ENCODE results near the gene ELP1.
"Not testable (repeated sequence)": the region's sequence is repeated elsewhere in the genome, so short reads cannot be mapped to it uniquely, and the experiment has no call there.

Gene ELP1

DNA sequence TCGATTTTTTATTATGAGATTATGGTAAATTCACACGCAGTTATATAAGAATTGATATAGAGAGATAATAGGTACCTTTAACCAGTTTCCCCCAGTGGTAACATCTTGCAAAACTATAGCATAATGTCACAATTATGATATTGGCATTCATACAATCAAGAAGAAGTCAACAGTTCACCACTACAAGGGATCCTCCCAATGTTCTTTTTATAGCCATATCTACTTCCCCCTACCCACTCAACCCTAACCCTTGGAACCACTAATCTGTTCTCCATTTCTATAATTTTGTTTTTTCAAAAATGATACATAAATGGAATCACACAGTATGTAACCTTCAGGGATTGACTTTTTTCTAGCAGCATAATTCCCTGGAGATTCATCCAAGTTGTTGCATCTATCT lies 88.0 kb downstream of the ELP1 start:
- Histone ChIP-seq H3K4me3 (ENCODE audit: low read length) (no peak overlapping the region), H3K9ac (ENCODE audit: low read depth, low read length) (no peak overlapping the region), H3K4me1 (ENCODE audit: control insufficient read depth, insufficient read depth, low read length) (no peaks in the 10 kb centered on the region), H3K36me3 (ENCODE audit: insufficient read depth, low read length) (no peaks in the 10 kb centered on the region), H3K27me3 (ENCODE audit: control insufficient read depth, insufficient read depth, low read length) (peaks cover 8% of the 10 kb centered on the region), H3K4me2 (ENCODE audit: low read length) (no peak overlapping the region), H3K9me3 (replicated peaks; ENCODE audit: low read length) (no peaks in the 10 kb centered on the region)

DNA sequence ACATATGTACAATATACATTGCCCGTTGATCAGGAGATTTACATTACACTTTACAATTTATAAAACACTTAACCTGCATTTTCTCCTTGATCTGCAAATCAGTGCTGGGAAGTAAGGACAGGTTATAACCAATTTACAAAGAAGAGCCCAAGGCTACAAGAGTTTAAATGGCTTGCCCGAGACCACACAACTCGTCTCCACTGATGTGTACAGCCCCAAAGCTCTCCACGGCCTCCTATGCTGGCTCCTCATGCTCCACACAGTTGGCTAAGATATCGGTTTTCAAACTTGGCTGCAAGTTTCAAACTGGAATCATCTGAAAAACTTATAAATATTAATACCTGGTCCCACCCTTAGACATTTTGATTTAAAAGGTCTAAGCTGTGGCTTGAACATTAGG lies 88.4 kb downstream of the ELP1 start:
- no peak overlapping the region for H3K4me3 ChIP-seq (ENCODE audit: low read length)
- peaks cover 5% of the 10 kb centered on the region for H3K27me3 ChIP-seq (ENCODE audit: control insufficient read depth, insufficient read depth, low read length)
- no peaks in the 10 kb centered on the region for H3K9me3 ChIP-seq (replicated peaks; ENCODE audit: low read length)
- no peaks in the 10 kb centered on the region for H3K36me3 ChIP-seq (ENCODE audit: insufficient read depth, low read length)
- H3K4me1 ChIP-seq (ENCODE audit: control insufficient read depth, insufficient read depth, low read length): no peaks in the 10 kb centered on the region
- no peak overlapping the region for H3K9ac ChIP-seq (ENCODE audit: low read depth, low read length)
- H3K4me2 ChIP-seq (ENCODE audit: low read length): no peak overlapping the region

DNA sequence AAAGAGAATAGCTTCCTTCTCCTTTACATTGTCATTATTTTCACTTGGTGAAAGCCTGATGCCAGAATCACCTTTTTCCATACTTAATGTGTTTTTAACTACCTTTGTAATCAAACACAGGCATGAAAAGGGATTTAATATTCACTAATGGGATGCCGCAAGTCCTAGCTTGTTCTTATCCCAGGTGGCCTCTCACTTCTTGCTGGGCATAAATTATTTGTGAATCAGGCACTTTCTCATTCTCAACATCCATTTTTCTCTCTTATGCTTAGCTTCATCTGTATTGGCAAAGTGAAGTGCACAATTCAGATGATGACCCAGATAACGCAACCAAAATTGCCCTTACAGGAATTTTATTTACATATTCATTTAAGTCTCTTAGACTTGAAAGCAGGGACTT lies 89.1 kb downstream of the ELP1 start:
- Histone ChIP-seq H3K4me3 (ENCODE audit: low read length) (no peak overlapping the region), H3K9me3 (replicated peaks; ENCODE audit: low read length) (no peaks in the 10 kb centered on the region), H3K4me1 (ENCODE audit: control insufficient read depth, insufficient read depth, low read length) (no peaks in the 10 kb centered on the region), H3K9ac (ENCODE audit: low read depth, low read length) (no peak overlapping the region), H3K4me2 (ENCODE audit: low read length) (no peak overlapping the region), H3K36me3 (ENCODE audit: insufficient read depth, low read length) (no peaks in the 10 kb centered on the region), H3K27me3 (ENCODE audit: control insufficient read depth, insufficient read depth, low read length) (peaks cover 5% of the 10 kb centered on the region)

DNA sequence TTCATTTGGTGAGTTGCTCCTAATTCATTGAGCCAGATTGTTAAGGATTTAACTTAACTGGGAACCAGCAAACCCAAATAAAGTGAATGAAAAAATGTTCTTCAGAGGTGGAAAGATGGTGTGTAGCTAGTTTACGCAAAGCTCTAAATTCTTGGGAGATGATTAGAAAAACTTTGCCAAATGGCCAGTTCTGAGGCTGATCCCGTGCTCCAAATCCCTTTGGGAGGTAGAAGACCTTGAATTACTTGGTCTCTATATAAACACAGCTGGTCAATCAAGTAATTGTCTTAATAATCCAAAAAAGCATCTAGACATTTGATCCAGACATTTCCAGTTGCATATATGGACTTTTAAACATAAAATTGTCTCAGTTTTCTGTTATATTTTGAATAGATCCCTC lies 89.5 kb downstream of the ELP1 start:
- Histone ChIP-seq H3K9ac (ENCODE audit: low read depth, low read length) (no peak overlapping the region), H3K4me1 (ENCODE audit: control insufficient read depth, insufficient read depth, low read length) (no peaks in the 10 kb centered on the region), H3K27me3 (ENCODE audit: control insufficient read depth, insufficient read depth, low read length) (peaks cover 5% of the 10 kb centered on the region), H3K36me3 (ENCODE audit: insufficient read depth, low read length) (no peaks in the 10 kb centered on the region), H3K4me3 (ENCODE audit: low read length) (no peak overlapping the region), H3K9me3 (replicated peaks; ENCODE audit: low read length) (no peaks in the 10 kb centered on the region), H3K4me2 (ENCODE audit: low read length) (no peak overlapping the region)

- no peak overlapping the region for H3K4me3 ChIP-seq (ENCODE audit: low read length)
- no peaks in the 10 kb centered on the region for H3K9me3 ChIP-seq (replicated peaks; ENCODE audit: low read length)
- no peaks in the 10 kb centered on the region for H3K4me1 ChIP-seq (ENCODE audit: control insufficient read depth, insufficient read depth, low read length)
- H3K27me3 ChIP-seq (ENCODE audit: control insufficient read depth, insufficient read depth, low read length): peaks cover 5% of the 10 kb centered on the region
- no peaks in the 10 kb centered on the region for H3K36me3 ChIP-seq (ENCODE audit: insufficient read depth, low read length)
- H3K4me2 ChIP-seq (ENCODE audit: low read length): no peak overlapping the region
- no peak overlapping the region for H3K9ac ChIP-seq (ENCODE audit: low read depth, low read length)
These were observed 91.2 kb downstream of the ELP1 start for GRCh38 chr9:108842610-108843295.

DNA sequence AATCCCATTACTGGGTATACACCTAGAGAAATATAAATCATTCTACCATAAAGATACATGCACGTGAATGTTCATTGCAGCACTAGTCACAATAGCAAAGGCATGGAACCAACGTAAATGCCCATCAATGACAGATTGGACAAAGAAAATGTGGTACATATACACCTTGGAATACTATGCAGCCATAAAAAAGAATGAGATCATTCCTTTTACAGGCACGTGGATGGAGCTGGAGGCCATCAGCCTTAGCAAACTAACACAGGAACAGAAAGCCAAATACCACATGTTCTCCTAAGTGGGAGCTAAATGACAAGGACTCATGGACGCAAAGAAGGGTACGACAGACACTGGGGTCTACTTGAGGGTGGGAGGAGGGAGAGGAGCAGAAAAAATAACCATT lies 94.4 kb downstream of the ELP1 start:
- not testable (repeated sequence) for H3K4me1 ChIP-seq (ENCODE audit: control insufficient read depth, insufficient read depth, low read length); H3K9ac ChIP-seq (ENCODE audit: low read depth, low read length); H3K9me3 ChIP-seq (replicated peaks; ENCODE audit: low read length); H3K4me2 ChIP-seq (ENCODE audit: low read length); H3K36me3 ChIP-seq (ENCODE audit: insufficient read depth, low read length); H3K27me3 ChIP-seq (ENCODE audit: control insufficient read depth, insufficient read depth, low read length); H3K4me3 ChIP-seq (ENCODE audit: low read length)

- no peaks in the 10 kb centered on the region for H3K9me3 ChIP-seq (replicated peaks; ENCODE audit: low read length)
- no peak overlapping the region for H3K4me3 ChIP-seq (ENCODE audit: low read length)
- H3K4me1 ChIP-seq (ENCODE audit: control insufficient read depth, insufficient read depth, low read length): no peaks in the 10 kb centered on the region
- H3K27me3 ChIP-seq (ENCODE audit: control insufficient read depth, insufficient read depth, low read length): no peaks in the 10 kb centered on the region
- H3K9ac ChIP-seq (ENCODE audit: low read depth, low read length): no peak overlapping the region
- no peak overlapping the region for H3K4me2 ChIP-seq (ENCODE audit: low read length)
- H3K36me3 ChIP-seq (ENCODE audit: insufficient read depth, low read length): no peaks in the 10 kb centered on the region
These were observed 95.9 kb downstream of the ELP1 start for GRCh38 chr9:108838017-108838416.

DNA sequence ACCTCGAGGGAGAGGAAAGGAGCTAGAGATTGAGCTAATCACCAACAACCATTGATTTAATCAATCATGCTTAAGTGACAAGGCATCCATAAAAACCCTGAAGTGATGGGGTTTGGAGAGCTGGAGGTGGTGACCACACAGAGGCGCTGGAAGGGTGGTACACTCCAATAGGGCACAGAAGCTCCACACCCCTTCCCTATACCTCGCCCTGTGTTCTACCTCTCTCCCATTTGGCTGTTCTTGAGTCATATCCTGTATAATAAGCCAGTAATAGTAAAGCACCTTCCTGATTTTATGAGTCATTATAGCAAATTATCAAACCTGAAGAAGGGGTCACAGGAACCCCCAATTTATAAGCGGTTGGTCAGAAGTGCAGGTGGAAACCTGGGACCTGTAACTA lies 96.4 kb downstream of the ELP1 start:
- Histone ChIP-seq H3K4me3 (ENCODE audit: low read length) (no peak overlapping the region), H3K9ac (ENCODE audit: low read depth, low read length) (no peak overlapping the region), H3K4me2 (ENCODE audit: low read length) (no peak overlapping the region), H3K36me3 (ENCODE audit: insufficient read depth, low read length) (no peaks in the 10 kb centered on the region), H3K4me1 (ENCODE audit: control insufficient read depth, insufficient read depth, low read length) (no peaks in the 10 kb centered on the region), H3K27me3 (ENCODE audit: control insufficient read depth, insufficient read depth, low read length) (no peaks in the 10 kb centered on the region), H3K9me3 (replicated peaks; ENCODE audit: low read length) (no peaks in the 10 kb centered on the region)

DNA sequence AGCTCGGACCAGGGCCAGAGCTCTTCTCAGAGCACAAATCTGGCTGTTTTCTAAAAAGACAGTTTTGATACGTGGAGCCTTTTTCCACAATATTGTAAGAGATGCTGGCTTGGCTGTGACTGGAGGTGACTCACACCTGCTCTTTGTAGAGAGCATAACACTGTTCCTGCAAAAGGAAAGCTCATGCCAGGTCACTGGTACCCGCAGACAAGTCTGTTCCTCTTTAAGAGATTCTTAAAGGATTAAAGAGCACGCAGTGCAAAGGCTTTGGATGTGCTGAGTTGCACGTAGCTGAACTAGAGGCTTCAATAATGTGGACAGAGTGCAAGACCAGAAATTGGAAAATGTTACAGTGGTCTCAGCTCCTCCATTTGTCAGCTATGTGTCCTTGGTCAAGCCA lies 97.1 kb downstream of the ELP1 start:
- Histone ChIP-seq H3K36me3 (ENCODE audit: insufficient read depth, low read length) (no peaks in the 10 kb centered on the region), H3K4me1 (ENCODE audit: control insufficient read depth, insufficient read depth, low read length) (no peaks in the 10 kb centered on the region), H3K27me3 (ENCODE audit: control insufficient read depth, insufficient read depth, low read length) (no peaks in the 10 kb centered on the region), H3K9ac (ENCODE audit: low read depth, low read length) (no peak overlapping the region), H3K4me2 (ENCODE audit: low read length) (no peak overlapping the region), H3K4me3 (ENCODE audit: low read length) (no peak overlapping the region), H3K9me3 (replicated peaks; ENCODE audit: low read length) (no peaks in the 10 kb centered on the region)

DNA sequence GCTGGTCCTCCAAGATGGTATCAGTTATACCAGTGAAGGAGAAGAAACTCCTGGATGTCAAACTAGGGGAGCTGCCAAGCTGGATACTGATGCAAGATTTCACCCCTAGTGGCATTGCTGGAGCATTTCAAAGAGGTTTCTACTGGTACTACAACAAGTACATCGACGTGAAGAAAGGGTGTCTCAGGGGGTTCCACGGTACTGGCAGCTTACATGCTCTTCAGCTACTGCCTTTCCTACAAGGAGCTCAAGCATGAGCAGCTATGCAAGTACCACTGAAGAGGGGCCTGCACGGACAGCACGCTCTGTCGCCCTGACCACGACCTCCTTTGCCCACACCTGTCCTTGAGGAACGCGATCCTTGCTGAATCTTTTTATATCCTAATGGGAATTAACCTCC lies 97.6 kb downstream of the ELP1 start:
- H3K4me2 ChIP-seq (ENCODE audit: low read length): no peak overlapping the region
- H3K4me3 ChIP-seq (ENCODE audit: low read length): no peak overlapping the region
- H3K4me1 ChIP-seq (ENCODE audit: control insufficient read depth, insufficient read depth, low read length): no peaks in the 10 kb centered on the region
- no peaks in the 10 kb centered on the region for H3K9me3 ChIP-seq (replicated peaks; ENCODE audit: low read length)
- no peaks in the 10 kb centered on the region for H3K36me3 ChIP-seq (ENCODE audit: insufficient read depth, low read length)
- no peak overlapping the region for H3K9ac ChIP-seq (ENCODE audit: low read depth, low read length)
- no peaks in the 10 kb centered on the region for H3K27me3 ChIP-seq (ENCODE audit: control insufficient read depth, insufficient read depth, low read length)

GRCh38 chr9:108835831-108836230 lies 98.1 kb downstream of the ELP1 start:
- Histone ChIP-seq H3K36me3 (ENCODE audit: insufficient read depth, low read length) (no peaks in the 10 kb centered on the region), H3K27me3 (ENCODE audit: control insufficient read depth, insufficient read depth, low read length) (no peaks in the 10 kb centered on the region), H3K4me1 (ENCODE audit: control insufficient read depth, insufficient read depth, low read length) (no peaks in the 10 kb centered on the region), H3K4me3 (ENCODE audit: low read length) (no peak overlapping the region), H3K9ac (ENCODE audit: low read depth, low read length) (no peak overlapping the region), H3K9me3 (replicated peaks; ENCODE audit: low read length) (no peaks in the 10 kb centered on the region), H3K4me2 (ENCODE audit: low read length) (no peak overlapping the region)

DNA sequence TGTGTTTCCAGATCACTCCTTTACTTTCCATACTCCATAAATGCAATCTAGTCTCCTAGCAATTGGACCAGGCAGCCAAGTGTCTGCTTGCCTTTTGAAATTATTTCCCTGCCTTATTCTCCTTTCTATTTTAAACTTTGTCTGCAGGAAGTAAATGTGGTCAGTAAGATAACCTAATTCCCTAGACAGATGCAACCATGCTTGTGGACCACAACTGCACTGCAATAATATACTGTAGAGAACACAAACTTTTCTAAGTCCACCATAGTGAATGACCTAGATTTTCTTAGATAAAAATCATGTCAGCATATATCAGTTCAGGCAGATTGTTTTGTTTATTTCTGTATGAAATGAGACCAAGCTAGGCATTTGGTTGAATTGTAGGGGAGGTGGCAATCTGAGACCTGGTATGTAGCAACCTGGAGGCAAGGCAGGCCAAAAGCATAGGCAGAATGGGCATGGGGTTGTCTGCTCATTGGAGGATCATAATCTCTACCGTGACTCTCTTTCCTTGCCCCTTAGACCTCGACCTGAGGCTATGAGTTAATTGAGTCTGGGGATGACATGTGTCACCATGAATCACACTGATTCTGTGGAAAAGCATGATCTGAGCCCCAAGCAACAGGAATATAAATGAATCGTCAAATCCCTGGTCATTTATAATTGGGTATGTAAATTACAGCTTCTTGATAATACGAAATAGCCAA lies 98.8 kb downstream of the ELP1 start:
- Histone ChIP-seq H3K36me3 (ENCODE audit: insufficient read depth, low read length) (no peaks in the 10 kb centered on the region), H3K4me3 (ENCODE audit: low read length) (no peak overlapping the region), H3K9ac (ENCODE audit: low read depth, low read length) (no peak overlapping the region), H3K4me2 (ENCODE audit: low read length) (no peak overlapping the region), H3K27me3 (ENCODE audit: control insufficient read depth, insufficient read depth, low read length) (no peaks in the 10 kb centered on the region), H3K9me3 (replicated peaks; ENCODE audit: low read length) (no peaks in the 10 kb centered on the region), H3K4me1 (ENCODE audit: control insufficient read depth, insufficient read depth, low read length) (no peaks in the 10 kb centered on the region)

Data from skeletal muscle satellite cell (primary cell).